Measurements from ENCODE around the gene HID1. TPM values are rescaled to one million over a fixed set of nuclear protein-coding genes. Genes with fewer than 3 reads are reported as not detected.

HID1 gene
- total and polyA plus RNA-seq, 2 of the 4 experiments (the other 2 are of a cell fraction), result 0.18 to 1.7 TPM

DNA sequence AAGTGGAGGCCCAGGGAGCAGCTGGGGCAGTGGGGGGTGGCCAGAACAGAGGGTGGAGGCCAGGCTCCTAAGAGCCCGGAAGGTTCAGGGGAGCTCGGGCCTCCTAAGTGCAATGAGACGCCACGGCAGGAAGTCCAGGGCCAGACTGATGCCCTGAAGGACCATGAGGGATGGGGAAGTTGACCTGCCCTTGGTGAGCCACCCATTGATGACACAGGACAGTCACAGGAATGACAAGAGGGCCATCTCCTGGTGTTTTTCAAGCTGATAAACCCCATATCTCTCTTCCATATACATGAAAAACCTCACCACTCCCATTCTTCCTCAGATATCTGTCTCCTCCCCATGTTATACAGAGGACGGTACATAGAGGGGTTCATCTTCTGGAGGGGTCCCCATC is 34.1 kb upstream of the HID1 start:
- no peaks in the 10 kb centered on the region for H4K20me1 ChIP-seq (ENCODE audit: insufficient read depth, low read length)
- ChIA-PET CTCF (interaction anchor here (1.6 kb wide), 1 partner anchor 18 kb away, joined by 6 read pairs; no protein-coding TSS in a partner anchor), POLR2A (ENCODE audit: unreplicated experiment) (no interaction called here)
- H3K56ac ChIP-seq (ENCODE audit: extremely low read depth, insufficient read depth, low read length), result no peak overlapping the region
- in situ Hi-C loops (cut with MboI; ENCODE audit: low sequenced_read_pairs), result no loop called here
- dilution Hi-C loops (cut with HindIII; ENCODE audit: low sequenced_read_pairs, unreplicated experiment), result no loop called here
- H3K36me3 ChIP-seq (ENCODE audit: control insufficient read depth, insufficient read depth, low read length), result peaks cover 33% of the 10 kb centered on the region
- no peak overlapping the region for H2AK9ac ChIP-seq (replicated peaks; ENCODE audit: low read depth, low read length, poor library complexity)
- DNase-seq (no peak), ATAC-seq (ENCODE audit: low read depth) (no peak)
- no peak overlapping the region for H3K18ac ChIP-seq (ENCODE audit: low read depth, low read length)
- H2BK20ac ChIP-seq (ENCODE audit: low read depth, low read length), result no peak overlapping the region
- BruUV-seq (replicated peaks), result no TSS peak
- no peak for TF ChIP-seq MAZ (IDR thresholded peaks at IDR 0.05; ENCODE audit: borderline replicate concordance, low read depth, low read length)
- no peak for TF ChIP-seq CEBPB (IDR thresholded peaks at IDR 0.05; ENCODE audit: low read depth, low read length)
- no peak for TF ChIP-seq RFX5 (IDR thresholded peaks at IDR 0.05; ENCODE audit: low read depth, low read length)
- TF ChIP-seq MAFK (IDR thresholded peaks at IDR 0.05; ENCODE audit: low read depth, low read length), result no peak
- TF ChIP-seq FOS (IDR thresholded peaks at IDR 0.05; ENCODE audit: low read depth, low read length), result no peak
- TF ChIP-seq BHLHE40 (IDR thresholded peaks at IDR 0.05; ENCODE audit: low read depth, low read length), result no peak
- no peak for TF ChIP-seq CHD1 (IDR thresholded peaks at IDR 0.05; ENCODE audit: low read depth, low read length)
- TF ChIP-seq, protein P1, sequence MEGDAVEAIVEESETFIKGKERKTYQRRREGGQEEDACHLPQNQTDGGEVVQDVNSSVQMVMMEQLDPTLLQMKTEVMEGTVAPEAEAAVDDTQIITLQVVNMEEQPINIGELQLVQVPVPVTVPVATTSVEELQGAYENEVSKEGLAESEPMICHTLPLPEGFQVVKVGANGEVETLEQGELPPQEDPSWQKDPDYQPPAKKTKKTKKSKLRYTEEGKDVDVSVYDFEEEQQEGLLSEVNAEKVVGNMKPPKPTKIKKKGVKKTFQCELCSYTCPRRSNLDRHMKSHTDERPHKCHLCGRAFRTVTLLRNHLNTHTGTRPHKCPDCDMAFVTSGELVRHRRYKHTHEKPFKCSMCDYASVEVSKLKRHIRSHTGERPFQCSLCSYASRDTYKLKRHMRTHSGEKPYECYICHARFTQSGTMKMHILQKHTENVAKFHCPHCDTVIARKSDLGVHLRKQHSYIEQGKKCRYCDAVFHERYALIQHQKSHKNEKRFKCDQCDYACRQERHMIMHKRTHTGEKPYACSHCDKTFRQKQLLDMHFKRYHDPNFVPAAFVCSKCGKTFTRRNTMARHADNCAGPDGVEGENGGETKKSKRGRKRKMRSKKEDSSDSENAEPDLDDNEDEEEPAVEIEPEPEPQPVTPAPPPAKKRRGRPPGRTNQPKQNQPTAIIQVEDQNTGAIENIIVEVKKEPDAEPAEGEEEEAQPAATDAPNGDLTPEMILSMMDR (conservative IDR thresholded peaks at IDR 0.05; ENCODE audit: low read depth, low read length), result no peak
- no peak for TF ChIP-seq NFE2L2 (IDR thresholded peaks at IDR 0.05; ENCODE audit: low read depth, low read length)
- 89% methylated on average over 4 of the region's 5 CpGs; no CpG with 5 or more reads in 1 of the 2 experiments for WGBS, 2 experiments (ENCODE audit: extremely low coverage in 2 of 2, insufficient read length in 1 of 2)
- H3K4me3 ChIP-seq (ENCODE audit: insufficient read depth, low read depth, low read length), result no peak overlapping the region
- no peak overlapping the region for H2AK5ac ChIP-seq (ENCODE audit: low read depth, low read length)
- no peaks in the 10 kb centered on the region for H3K27me3 ChIP-seq (ENCODE audit: control insufficient read depth, insufficient read depth, low read length)
- no peaks in the 10 kb centered on the region; a peak in 1 of 4 replicates for H3K79me1 ChIP-seq (ENCODE audit: low read depth in 1 of 2, low read length in 2 of 2)
- no peak overlapping the region for H2BK5ac ChIP-seq (ENCODE audit: low read depth, low read length, poor library complexity, severe bottlenecking)
- H3K9me3 ChIP-seq (ENCODE audit: control insufficient read depth, insufficient read depth, low read length), result no peaks in the 10 kb centered on the region
- no peak overlapping the region for H4K8ac ChIP-seq (ENCODE audit: low read depth in 2 of 2, low read length in 2 of 2)
- intact Hi-C loops (cut with micrococcal nuclease), result no loop called here
- H2AFZ ChIP-seq (replicated peaks; ENCODE audit: low read length, poor library complexity), result no peak overlapping the region
- H4K5ac ChIP-seq (ENCODE audit: low read depth, low read length), result no peak overlapping the region
- H3K4ac ChIP-seq (ENCODE audit: low read depth, low read length), result no peak overlapping the region
- no peak overlapping the region for H4K91ac ChIP-seq (ENCODE audit: insufficient read depth, low read depth, low read length)
- no peak overlapping the region for H3K27ac ChIP-seq (ENCODE audit: insufficient read depth, low read length)
- H3K14ac ChIP-seq (replicated peaks; ENCODE audit: low read depth, low read length), result no peak overlapping the region
- H3K23ac ChIP-seq (ENCODE audit: low read depth, low read length), result no peak overlapping the region
- H2BK120ac ChIP-seq (ENCODE audit: low read depth, low read length), result no peak overlapping the region
- H3K4me1 ChIP-seq (ENCODE audit: control insufficient read depth, insufficient read depth, low read length), result peaks cover under 1% of the 10 kb centered on the region; the same call in 1 of the 2 replicates
- no peak overlapping the region for H3K9ac ChIP-seq (ENCODE audit: low read depth, low read length)
- no peak overlapping the region for H2BK15ac ChIP-seq (ENCODE audit: low read depth, low read length)
- no peak overlapping the region for H3K4me2 ChIP-seq (ENCODE audit: low read depth, low read length)
- H3K9me1 ChIP-seq (ENCODE audit: insufficient read depth, low read length), result no peaks in the 10 kb centered on the region
